Measurements from ENCODE around the gene ICA1.

DNA sequence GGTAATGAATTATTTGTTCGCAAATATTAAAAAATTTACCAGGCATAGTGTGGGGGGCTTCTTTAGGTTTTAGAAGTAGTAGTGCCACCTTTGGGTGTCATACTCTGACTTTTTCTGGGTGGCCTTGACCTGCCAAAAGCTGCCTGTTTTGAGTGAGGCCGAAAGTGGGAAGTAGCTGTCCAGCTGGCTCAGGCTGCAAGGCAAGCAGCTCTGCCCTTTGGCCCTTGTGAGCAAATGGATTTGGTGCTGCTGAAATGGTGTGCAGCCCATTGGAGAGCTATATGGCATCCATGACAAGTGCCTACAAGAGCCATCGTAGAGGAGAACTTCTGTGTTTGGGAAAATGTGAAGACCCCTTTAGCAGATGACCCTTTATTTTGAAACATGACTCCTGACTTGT, 20.2 kb upstream of the ICA1 start:
- TF ChIP-seq, protein P1, sequence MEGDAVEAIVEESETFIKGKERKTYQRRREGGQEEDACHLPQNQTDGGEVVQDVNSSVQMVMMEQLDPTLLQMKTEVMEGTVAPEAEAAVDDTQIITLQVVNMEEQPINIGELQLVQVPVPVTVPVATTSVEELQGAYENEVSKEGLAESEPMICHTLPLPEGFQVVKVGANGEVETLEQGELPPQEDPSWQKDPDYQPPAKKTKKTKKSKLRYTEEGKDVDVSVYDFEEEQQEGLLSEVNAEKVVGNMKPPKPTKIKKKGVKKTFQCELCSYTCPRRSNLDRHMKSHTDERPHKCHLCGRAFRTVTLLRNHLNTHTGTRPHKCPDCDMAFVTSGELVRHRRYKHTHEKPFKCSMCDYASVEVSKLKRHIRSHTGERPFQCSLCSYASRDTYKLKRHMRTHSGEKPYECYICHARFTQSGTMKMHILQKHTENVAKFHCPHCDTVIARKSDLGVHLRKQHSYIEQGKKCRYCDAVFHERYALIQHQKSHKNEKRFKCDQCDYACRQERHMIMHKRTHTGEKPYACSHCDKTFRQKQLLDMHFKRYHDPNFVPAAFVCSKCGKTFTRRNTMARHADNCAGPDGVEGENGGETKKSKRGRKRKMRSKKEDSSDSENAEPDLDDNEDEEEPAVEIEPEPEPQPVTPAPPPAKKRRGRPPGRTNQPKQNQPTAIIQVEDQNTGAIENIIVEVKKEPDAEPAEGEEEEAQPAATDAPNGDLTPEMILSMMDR (IDR thresholded peaks at IDR 0.05) = no peak
- no peak for TF ChIP-seq EP300 (IDR thresholded peaks at IDR 0.05)
